Measurements from ENCODE around the gene TAF11L10.
"Not testable (repeated sequence)": the region's sequence is repeated elsewhere in the genome, so short reads cannot be mapped to it uniquely, and the experiment has no call there.

Gene TAF11L10

DNA sequence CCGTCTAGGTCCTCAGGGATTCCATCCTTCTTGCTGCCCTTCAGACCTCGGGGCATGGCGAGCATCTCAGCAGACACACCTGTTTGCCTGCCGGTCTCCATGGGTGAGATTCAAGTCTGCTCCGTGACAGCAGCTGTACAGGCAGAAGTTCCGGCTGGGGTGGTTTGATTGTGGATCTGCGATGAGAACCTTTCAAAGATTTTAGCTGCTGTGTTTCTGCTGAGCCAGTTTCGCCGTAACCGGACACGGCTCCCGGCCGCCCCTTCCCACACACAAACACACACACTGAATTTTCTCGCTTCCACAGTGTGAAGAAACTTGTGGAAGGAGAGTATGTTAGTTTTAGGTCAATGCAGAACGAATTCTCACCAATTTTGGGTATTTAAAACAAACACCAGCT lies at the start of gene TAF11L10:
TAF11L10 (minus strand) TSS at position 101 of the 400 bp plus-strand sequence.
- not testable (repeated sequence) for DNase-seq

DNA sequence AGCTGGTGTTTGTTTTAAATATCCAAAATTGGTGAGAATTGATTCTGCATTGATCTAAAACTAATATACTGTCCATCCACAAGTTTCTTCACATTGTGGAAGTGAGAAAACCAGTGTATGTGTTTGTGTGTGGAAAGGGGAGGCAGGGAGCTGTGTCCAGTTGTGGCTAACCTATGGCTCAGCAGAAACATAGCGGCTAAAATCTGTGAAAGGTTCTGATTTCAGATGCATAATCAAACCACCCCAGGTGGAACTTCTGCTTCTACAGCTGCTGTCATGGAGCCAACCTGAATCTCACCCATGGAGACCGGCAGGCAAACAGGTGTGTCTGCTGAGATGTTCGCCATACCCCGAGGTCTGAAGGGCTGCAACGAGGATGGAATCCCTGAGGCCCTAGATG lies 36.5 kb upstream of the TAF11L10 start, which contains the start of gene TAF11L14:
TAF11L14 (plus strand) TSS at position 301 of the 400 bp plus-strand sequence.
- DNase-seq: no peak

DNA sequence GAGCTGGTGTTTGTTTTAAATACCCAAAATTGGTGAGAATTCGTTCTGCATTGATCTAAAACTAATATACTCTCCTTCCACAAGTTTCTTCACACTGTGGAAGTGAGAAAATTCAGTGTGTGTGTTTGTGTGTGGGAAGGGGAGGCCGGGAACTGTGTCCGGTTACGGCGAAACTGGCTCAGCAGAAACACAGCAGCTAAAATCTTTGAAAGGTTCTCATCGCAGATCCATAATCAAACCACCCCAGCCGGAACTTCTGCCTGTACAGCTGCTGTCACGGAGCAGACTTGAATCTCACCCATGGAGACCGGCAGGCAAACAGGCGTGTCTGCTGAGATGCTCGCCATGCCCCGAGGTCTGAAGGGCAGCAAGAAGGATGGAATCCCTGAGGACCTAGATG lies 34.2 kb upstream of the TAF11L10 start, which contains the start of gene TAF11L13:
TAF11L13 (plus strand) TSS at position 301 of the 400 bp plus-strand sequence.
- not testable (repeated sequence) for DNase-seq

DNA sequence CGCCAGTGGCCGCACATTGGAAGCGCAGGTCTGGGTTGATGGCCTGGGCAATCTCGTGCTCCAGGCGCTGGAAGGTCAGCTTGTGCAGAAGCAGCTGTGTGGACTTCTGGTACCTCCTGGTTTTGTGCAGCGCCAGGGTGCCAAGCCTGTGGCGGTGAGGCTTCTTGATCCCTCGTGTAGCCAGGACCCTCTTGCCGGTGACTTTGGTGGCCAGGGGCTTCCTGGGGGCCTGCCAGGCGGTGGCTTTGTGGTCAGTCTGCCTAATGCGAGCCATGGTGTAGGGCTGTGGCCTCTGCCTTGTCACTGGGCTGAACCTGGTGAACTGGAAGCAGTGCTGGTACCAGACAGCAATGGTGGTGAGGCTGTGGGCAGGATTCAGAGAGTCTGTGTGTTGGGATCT lies 28.1 kb upstream of the TAF11L10 start:
- DNase-seq: no peak

DNA sequence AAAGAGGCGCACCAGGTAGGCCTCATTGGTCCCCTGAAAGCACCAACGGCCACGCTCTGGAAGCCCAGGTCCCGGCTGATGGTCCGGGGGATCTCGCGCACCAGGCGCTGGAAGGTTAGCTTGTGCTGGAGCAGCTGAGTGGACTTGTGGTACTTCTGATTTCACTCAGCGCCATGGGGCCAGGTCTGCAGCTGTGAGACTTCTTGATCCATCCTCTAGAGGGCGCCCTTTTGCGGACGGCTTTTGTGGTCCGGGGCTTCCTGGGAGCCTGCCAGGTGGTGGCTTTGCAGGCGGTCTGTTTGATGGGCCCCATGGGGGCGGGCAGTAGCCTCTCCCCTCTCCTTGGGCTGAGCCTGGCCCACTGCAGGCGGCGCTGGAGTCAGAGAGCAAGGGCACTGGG lies 23.0 kb upstream of the TAF11L10 start:
- DNase-seq: no peak

DNA sequence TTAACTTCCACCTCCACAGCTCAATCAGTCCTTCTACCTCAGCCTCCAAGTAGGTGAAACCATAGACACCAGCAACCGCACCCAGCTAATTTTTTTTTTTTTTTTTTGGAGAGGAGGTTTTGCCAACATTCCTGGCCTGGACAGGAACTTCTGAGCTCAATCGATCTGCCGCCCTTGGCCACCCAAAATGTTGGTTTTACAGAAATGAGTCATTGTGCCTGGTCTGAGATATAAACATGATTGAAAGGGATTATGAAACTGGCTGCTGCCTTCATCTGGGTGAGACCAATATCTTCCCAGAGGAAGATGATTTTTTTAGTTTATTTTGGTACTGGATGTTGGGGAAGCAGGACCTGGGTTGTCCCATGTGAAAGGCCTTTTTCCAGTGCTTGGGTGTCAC lies 21.7 kb upstream of the TAF11L10 start:
- no peak for DNase-seq

DNA sequence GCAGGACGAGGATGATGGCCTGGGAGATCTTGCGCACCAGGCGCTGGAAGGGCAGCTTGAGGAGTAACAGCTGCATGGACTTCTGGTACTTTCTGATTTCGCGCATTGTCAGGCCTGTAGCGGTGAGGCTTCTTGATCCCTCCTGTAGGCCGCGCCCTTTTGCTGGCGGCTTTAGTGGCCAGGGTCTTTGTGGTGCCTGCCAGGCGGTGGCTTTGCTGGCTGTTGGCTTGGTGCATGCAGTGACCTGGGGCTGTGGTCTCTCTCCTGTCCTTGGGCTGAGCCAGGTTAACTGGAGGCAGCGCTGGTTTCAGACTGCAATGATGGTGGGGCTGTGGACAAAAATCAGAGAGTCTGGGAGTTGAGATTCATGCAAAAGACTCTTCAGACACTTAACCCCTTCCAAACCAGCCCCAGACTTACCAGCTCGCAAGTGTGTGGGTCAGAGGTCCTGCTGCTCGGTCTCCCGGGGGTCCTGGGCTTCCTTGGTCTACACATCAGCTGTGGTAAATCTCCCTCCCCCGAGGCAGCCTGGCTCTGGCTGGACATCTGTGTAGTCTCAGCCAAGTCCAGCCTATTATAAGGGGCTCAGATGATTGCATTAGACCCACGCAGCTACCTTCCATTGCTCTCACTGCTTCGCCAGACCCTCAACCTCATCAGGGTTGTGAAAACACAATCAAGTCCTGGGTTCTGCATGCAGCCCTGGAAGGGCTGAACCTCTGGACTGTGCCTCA lies 17.4 kb upstream of the TAF11L10 start:
- DNase-seq: no peak

DNA sequence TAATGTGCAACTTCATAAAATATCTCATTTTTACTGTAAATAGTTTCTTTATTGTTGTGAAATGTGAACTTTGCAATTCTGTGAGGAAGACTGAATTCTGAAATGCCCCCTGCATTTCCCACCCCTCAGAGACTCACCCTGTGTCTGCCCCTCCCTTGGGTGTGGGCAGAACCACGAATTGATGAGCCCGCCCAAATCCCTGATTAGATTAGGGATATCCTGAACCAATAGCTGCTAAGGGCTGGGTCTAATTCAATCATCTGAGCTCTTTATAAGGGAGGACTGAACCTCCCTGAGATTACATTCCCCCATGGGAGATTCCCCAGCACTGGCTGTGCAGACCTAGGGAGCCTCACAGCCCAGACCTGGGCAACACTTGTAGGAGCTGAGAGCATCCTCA lies 12.5 kb upstream of the TAF11L10 start, which contains the start of gene TAF11L12:
TAF11L12 (plus strand) TSS at position 301 of the 400 bp plus-strand sequence.
- not testable (repeated sequence) for DNase-seq

DNA sequence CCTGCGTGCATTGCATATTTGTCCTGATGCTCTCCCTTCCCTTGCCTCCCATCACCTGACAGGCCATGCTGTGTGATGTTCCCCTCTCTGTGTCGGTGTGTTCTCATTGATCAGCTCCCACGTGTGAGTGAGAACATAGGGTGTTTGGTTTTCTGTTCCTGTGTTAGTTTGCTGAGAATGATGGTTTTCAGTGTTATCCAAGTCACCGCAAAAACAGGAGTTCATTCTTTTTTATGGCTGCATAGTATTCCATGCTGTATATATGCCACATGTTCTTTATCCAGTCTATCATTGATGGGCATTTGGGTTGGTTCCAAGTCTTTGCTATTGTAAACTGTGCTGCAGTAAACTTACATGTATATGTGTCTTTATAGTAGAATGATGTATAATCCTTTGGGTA lies 9.8 kb upstream of the TAF11L10 start:
- not testable (repeated sequence) for DNase-seq

DNA sequence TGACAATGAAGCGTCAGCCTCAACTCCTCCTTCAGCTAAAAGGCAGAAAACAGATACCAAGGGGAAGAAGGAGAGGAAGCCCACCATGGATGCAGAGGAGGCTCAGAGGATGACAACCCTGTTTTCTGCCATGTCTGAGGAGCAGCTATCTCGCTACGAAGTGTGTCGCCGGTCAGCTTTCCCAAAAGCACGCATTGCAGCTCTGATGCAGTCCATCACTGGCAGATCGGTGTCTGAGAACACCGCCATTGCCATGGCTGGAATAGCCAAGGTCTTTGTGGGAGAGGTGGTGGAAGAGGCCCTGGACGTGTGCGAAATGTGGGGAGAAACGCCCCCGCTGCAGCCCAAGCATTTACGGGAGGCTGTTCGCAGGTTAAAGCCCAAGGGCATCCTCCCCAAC lies 7.3 kb upstream of the TAF11L10 start:
- DNase-seq: no peak

DNA sequence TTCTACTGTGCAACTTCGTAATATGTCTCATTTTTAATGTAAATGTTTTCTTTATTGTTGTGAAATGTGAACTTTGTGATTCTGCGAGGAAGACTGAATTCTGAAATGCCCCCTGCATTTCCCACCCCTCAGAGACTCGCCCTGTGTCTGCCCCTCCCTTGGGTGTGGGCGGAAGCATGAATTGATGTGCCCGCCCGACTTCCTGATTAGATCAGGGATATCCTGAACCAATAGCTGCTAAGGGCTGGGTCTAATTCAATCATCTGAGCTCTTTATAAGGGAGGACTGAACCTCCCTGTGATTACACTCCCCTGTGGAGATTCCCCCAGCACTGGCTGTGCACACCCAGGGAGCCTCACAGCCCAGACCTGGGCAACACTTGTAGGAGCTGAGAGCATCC lies 6.3 kb upstream of the TAF11L10 start, which contains the start of gene TAF11L11:
TAF11L11 (plus strand) TSS at position 304 of the 400 bp plus-strand sequence.
- not testable (repeated sequence) for DNase-seq

DNA sequence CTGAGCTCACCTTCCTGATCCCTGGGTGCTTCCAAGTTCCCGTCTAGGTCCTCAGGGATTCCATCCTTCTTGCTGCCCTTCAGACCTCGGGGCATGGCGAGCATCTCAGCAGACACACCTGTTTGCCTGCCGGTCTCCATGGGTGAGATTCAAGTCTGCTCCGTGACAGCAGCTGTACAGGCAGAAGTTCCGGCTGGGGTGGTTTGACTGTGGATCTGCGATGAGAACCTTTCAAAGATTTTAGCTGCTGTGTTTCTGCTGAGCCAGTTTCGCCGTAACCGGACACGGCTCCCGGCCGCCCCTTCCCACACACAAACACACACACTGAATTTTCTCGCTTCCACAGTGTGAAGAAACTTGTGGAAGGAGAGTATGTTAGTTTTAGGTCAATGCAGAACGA lies 3.4 kb downstream of the TAF11L10 start, which contains the start of gene TAF11L9:
TAF11L9 (minus strand) TSS at position 140 of the 400 bp plus-strand sequence.
- not testable (repeated sequence) for DNase-seq

DNA sequence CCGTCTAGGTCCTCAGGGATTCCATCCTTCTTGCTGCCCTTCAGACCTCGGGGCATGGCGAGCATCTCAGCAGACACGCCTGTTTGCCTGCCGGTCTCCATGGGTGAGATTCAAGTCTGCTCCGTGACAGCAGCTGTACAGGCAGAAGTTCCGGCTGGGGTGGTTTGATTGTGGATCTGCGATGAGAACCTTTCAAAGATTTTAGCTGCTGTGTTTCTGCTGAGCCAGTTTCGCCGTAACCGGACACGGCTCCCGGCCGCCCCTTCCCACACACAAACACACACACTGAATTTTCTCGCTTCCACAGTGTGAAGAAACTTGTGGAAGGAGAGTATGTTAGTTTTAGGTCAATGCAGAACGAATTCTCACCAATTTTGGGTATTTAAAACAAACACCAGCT lies 6.8 kb downstream of the TAF11L10 start, which contains the start of gene TAF11L8:
TAF11L8 (minus strand) TSS at position 101 of the 400 bp plus-strand sequence.
- not testable (repeated sequence) for DNase-seq

DNA sequence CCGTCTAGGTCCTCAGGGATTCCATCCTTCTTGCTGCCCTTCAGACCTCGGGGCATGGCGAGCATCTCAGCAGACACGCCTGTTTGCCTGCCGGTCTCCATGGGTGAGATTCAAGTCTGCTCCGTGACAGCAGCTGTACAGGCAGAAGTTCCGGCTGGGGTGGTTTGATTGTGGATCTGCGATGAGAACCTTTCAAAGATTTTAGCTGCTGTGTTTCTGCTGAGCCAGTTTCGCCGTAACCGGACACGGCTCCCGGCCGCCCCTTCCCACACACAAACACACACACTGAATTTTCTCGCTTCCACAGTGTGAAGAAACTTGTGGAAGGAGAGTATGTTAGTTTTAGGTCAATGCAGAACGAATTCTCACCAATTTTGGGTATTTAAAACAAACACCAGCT lies 12.0 kb downstream of the TAF11L10 start, which contains the start of gene TAF11L7:
TAF11L7 (minus strand) TSS at position 101 of the 400 bp plus-strand sequence.
- not testable (repeated sequence) for DNase-seq
